Activated naive CD4-positive, alpha-beta T cell treated with anti-CD3 and anti-CD28 coated beads for 36 hours (primary cell): ENCODE measurements around the gene KLHL10. TPM values are rescaled to one million over a fixed set of nuclear protein-coding genes. Genes with fewer than 3 reads are reported as not detected.
"Not testable (repeated sequence)": the region's sequence is repeated elsewhere in the genome, so short reads cannot be mapped to it uniquely, and the experiment has no call there.

Source experiments
- CTCF ChIA-PET: fragments of 350-600 bp; sonication (Branson Sonifier 250); formaldehyde crosslinking; loops from one replicate; lab custom pipeline; 2021; ENCODE audit warnings: antibody characterized with exemption; lab: Charles Lee
- DNase-seq: peaks from one replicate; pipeline ENCODE4 v3.0.0-alpha.2; 2020
- H3K27ac Mint-ChIP-seq: one replicate; pipeline ENCODE4 v1.8.0; 2021; ENCODE audit warnings: mild to moderate bottlenecking, mixed read lengths
- H3K27me3 Mint-ChIP-seq: one replicate; pipeline ENCODE4 v1.8.0; 2021; ENCODE audit warnings: low read depth, mixed read lengths
- H3K36me3 Mint-ChIP-seq: one replicate; pipeline ENCODE4 v1.8.0; 2021; ENCODE audit warnings: low read depth, mixed read lengths
- H3K4me1 Mint-ChIP-seq: one replicate; pipeline ENCODE4 v1.8.0; 2021; ENCODE audit warnings: low read depth, mixed read lengths
- H3K4me3 Mint-ChIP-seq: one replicate; pipeline ENCODE4 v1.8.0; 2021; ENCODE audit warnings: mild to moderate bottlenecking, moderate library complexity, mixed read lengths
- H3K9me3 Mint-ChIP-seq: one replicate; pipeline ENCODE4 v1.8.0; 2021; ENCODE audit warnings: mixed read lengths
- intact Hi-C: fragments of 100-400 bp; cut with micrococcal nuclease; formaldehyde crosslinking; loops from one replicate; pipeline ENCODE4 v1.15.1; 2023
- total RNA-seq, 2 experiments: library from RNA; stranded (reverse); gene quantifications; one replicate each; pipeline ENCODE4 v1.2.3, GENCODE V29; 2021

Gene KLHL10
- total RNA-seq, 2 experiments from 2014 or later: not detected

GRCh38 chr17:41839448-41839847 is 1.8 kb downstream of the KLHL10 start:
- H3K4me3 Mint-ChIP-seq, DNase-seq, intact Hi-C loops, H3K36me3 Mint-ChIP-seq, H3K9me3 Mint-ChIP-seq, H3K27me3 Mint-ChIP-seq, H3K27ac Mint-ChIP-seq: not testable (repeated sequence)
- CTCF ChIA-PET: interaction anchor here (0.9 kb wide), 1 partner anchor 26 kb away, joined by 3 read pairs; no protein-coding TSS in a partner anchor
- H3K4me1 Mint-ChIP-seq: peaks cover 16% of the 10 kb centered on the region

DNA sequence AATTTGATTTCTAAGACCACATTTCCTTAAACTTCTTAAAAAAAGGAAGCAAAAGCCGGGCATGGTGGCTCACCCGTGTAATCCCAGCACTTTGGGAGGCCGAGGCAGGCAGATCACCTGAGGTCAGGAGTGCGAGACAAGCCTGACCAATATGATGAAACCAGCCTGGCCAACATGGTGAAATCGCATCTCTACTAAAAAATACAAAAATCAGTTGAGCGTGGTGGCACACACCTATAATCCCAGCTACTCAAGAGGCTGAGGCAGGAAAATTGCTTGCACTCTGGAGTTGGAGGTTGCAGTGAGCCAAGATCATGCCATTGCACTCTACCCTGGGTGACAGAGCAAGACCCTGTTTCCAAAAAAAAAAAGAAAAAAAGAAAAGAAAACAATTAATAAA is 3.2 kb downstream of the KLHL10 start:
- H3K27ac Mint-ChIP-seq, H3K4me3 Mint-ChIP-seq, H3K27me3 Mint-ChIP-seq, H3K9me3 Mint-ChIP-seq, H3K4me1 Mint-ChIP-seq, intact Hi-C loops, H3K36me3 Mint-ChIP-seq, CTCF ChIA-PET, DNase-seq: not testable (repeated sequence)

- DNase-seq: no peak
- Mint-ChIP-seq H3K27me3 (no peaks in the 10 kb centered on the region), H3K4me1 (peaks cover 3% of the 10 kb centered on the region), H3K27ac (no peak overlapping the region), H3K4me3 (no peak overlapping the region), H3K9me3 (no peaks in the 10 kb centered on the region), H3K36me3 (peaks cover 2% of the 10 kb centered on the region)
- intact Hi-C loops: no loop called here
- CTCF ChIA-PET: no interaction called here
These were observed 7.3 kb downstream of the KLHL10 start for GRCh38 chr17:41844971-41845370.

DNA sequence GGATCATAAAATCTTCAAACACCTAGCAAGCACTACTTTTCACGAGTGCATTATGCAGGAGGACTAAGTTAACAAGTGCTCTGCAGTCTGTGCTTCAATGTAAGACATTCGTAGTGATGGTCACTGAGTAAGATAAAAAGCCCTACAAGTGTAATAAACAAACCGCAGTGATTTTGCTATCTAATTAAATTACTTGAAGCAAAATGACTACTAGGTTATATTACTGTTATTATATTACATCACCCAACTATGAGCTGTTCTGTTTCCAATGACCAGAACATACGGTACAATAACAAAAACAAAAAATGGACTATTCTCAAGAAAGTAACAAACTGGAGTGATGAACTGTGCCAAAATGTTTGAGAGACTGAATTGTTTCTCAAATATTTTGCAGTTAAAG is 11.2 kb downstream of the KLHL10 start:
- DNase-seq: no peak
- CTCF ChIA-PET: interaction anchor here (1.6 kb wide), 1 partner anchor 47 kb away, joined by 7 read pairs; no protein-coding TSS in a partner anchor
- Mint-ChIP-seq H3K27me3 (no peaks in the 10 kb centered on the region), H3K4me1 (peaks cover 25% of the 10 kb centered on the region), H3K9me3 (no peaks in the 10 kb centered on the region), H3K36me3 (peaks cover 10% of the 10 kb centered on the region), H3K4me3 (no peak overlapping the region), H3K27ac (no peak overlapping the region)
- intact Hi-C loops: no loop called here

GRCh38 chr17:41849251-41849990 is 11.8 kb downstream of the KLHL10 start:
- intact Hi-C loops: no loop called here
- no peaks in the 10 kb centered on the region for H3K27me3 Mint-ChIP-seq
- H3K4me3 Mint-ChIP-seq: no peak overlapping the region
- H3K9me3 Mint-ChIP-seq: no peaks in the 10 kb centered on the region
- H3K36me3 Mint-ChIP-seq: peaks cover 15% of the 10 kb centered on the region
- no peak overlapping the region for H3K27ac Mint-ChIP-seq
- H3K4me1 Mint-ChIP-seq: peaks cover 28% of the 10 kb centered on the region
- CTCF ChIA-PET: interaction anchor here (0.7 to 1.6 kb wide), 2 partner anchors 15 to 48 kb away, joined by 4 to 7 read pairs; no protein-coding TSS in a partner anchor
- DNase-seq: no peak

DNA sequence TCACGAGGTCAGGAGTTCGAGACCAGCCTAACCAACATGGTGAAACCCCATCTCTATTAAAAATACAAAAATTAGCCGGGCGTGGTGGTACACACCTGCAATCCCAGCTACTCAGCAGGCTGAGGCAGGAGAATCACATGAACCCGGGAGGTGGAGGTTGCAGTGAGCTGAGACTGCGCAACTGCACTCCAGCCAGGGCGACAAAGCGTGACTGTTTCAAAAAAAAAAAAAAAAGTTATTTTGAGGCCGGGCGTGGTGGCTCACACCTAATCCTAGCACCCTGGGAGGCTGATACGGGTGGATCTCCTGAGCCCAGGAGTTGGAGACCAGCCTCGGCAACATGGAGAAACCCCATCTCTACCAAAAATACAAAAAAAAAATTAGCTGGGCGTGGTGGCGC is 13.8 kb downstream of the KLHL10 start:
- H3K4me1 Mint-ChIP-seq: peaks cover 30% of the 10 kb centered on the region
- not testable (repeated sequence) for H3K9me3 Mint-ChIP-seq

GRCh38 chr17:41860254-41860931 is 22.8 kb downstream of the KLHL10 start:
- no peak for DNase-seq
- H3K27ac Mint-ChIP-seq: no peak overlapping the region
- CTCF ChIA-PET: no interaction called here
- peaks cover 2% of the 10 kb centered on the region for H3K36me3 Mint-ChIP-seq
- H3K9me3 Mint-ChIP-seq: no peaks in the 10 kb centered on the region
- no peaks in the 10 kb centered on the region for H3K27me3 Mint-ChIP-seq
- H3K4me1 Mint-ChIP-seq: peaks cover 21% of the 10 kb centered on the region
- intact Hi-C loops: loop anchor here (10.0 kb wide), 2 partner anchors 126 to 414 kb away; partner anchors contain the start of genes HAP1 and STAT5B
- no peak overlapping the region for H3K4me3 Mint-ChIP-seq

More for the DNA sequence above, 13.8 kb downstream of the KLHL10 start:
- DNase-seq, H3K4me3 Mint-ChIP-seq, intact Hi-C loops, H3K27me3 Mint-ChIP-seq, H3K27ac Mint-ChIP-seq: not testable (repeated sequence)
- CTCF ChIA-PET: interaction anchor here (0.6 to 1.4 kb wide), 5 partner anchors 13 to 156 kb away, joined by 3 to 5 read pairs (median 3); partner anchors contain the start of genes KLHL11 and P3H4
- H3K36me3 Mint-ChIP-seq: peaks cover 23% of the 10 kb centered on the region

DNA sequence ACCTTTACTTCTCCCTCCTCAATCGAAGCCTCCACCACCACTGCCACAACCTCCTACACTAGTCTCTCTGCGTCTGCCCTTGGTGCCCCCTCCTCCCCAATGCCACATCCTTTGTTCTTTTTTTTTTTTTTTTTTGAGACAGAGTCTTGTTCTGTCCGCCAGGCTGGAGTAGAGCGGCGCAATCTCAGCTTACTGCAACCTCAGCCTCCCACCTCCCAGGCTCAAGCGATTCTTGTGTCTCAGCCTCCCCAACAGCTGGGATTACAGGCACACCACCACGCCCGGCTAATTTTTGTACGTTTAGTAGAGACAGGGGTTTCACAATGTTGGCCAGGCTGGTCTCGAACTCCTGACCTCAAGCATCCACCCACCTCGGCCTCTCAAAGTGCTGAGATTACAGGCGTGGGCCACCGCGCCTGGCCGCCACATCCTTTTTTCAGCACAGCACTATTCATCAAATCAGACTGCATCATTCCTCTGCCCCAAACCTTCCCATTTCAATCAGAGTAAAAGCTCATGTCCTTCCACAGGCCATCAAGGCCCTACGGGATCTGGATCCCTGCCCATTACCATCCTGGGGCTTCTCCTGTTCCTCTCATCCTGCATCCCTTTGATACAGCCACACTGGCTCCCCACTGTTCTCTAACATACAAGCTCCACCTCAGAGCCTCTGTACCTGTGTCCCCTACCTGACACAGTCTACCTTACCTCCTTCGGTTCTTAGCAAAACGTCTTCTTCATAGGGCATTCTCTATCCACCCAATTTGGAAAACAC is 25.6 kb downstream of the KLHL10 start:
- Mint-ChIP-seq H3K4me3 (no peak overlapping the region), H3K4me1 (peaks cover 24% of the 10 kb centered on the region), H3K27ac (no peak overlapping the region), H3K36me3 (peaks cover 3% of the 10 kb centered on the region), H3K9me3 (no peaks in the 10 kb centered on the region), H3K27me3 (no peaks in the 10 kb centered on the region)
- intact Hi-C loops: loop anchor here (10.0 kb wide), 2 partner anchors 128 to 412 kb away; partner anchors contain the start of genes HAP1 and STAT5B
- peak; percentile 50 for DNase-seq
- CTCF ChIA-PET: interaction anchor here (2.6 kb wide), 1 partner anchor 52 kb away, joined by 10 read pairs; the partner anchor contains the start of gene P3H4

DNA sequence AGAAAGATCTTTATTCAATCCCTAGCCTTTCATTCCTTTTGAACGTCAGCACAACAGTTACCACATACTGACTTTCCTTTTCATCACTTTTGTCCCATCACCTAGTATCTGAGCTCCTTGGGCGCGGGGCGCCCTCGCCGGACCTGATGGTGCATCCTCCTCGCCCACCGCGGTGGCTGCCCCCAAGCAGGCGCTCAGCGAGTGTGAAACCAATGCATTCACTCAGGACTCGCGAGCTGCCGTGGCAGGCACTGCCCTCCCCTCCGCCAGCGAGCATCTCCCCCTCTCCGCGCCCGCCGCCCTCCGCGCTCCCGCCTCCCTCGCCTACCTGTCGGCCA is 26.8 kb downstream of the KLHL10 start:
- Mint-ChIP-seq H3K4me3 (no peak overlapping the region), H3K27me3 (no peaks in the 10 kb centered on the region), H3K9me3 (no peaks in the 10 kb centered on the region), H3K27ac (no peak overlapping the region), H3K36me3 (peaks cover 6% of the 10 kb centered on the region), H3K4me1 (peaks cover 34% of the 10 kb centered on the region)
- intact Hi-C loops: loop anchor here (2.0 to 10.0 kb wide), 5 partner anchors 28 to 410 kb away; partner anchors contain the start of genes CNP, HAP1, KLHL10 and NT5C3B
- CTCF ChIA-PET: interaction anchor here (0.6 to 2.6 kb wide), 4 partner anchors 13 to 53 kb away, joined by 3 to 10 read pairs (median 4); partner anchors contain the start of gene P3H4
- no peak for DNase-seq

DNA sequence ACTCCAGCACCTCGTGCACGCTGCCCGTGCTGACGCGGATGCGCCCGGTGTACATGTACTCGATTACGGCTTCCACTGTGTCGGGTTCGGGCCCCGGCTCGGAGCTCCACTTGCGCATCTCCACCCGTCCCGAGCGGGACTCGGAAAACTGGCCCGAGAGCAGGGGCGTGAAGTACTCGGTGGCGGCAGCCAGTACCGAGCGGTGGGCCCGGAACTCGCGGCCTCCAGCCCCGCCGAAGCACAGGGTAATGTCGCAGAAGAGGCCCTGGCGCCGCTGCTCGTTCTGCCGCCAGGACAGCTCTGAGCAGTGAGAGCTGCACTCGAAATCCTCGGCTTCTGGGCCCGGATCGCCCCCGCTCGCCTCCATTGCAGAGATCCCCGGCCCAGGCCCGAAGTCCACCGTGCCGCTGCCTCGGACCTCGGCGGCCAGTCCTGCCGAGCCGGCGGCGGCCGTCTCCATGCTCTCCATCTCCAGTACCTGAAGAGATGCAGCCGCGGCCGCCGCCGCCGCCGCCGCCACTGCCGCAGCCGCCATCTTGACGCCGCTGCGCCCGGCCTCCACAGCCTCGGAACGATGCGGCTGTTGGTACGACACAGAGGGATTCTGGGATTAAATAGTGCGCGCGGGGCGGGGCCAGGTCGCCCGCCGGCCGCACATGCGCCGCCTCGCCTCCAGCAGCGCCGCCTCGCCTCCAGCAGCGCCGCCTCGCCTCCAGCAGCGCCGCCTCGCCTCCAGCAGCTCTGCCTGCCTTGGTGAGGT is 27.4 kb downstream of the KLHL10 start, which contains the start of gene KLHL11:
Gene KLHL11 (minus strand): TSS at position 588 of the 760 bp plus-strand sequence. CDS start 53 bp downstream, at position 535.
- Mint-ChIP-seq H3K27ac (peak within 1 kb of the TSS; percentile 47), H3K4me3 (no peak within 1 kb of the TSS), H3K36me3 (peaks cover 6% of the 10 kb centered on the region), H3K27me3 (no peaks in the 10 kb centered on the region), H3K4me1 (peaks cover 29% of the 10 kb centered on the region), H3K9me3 (no peaks in the 10 kb centered on the region)
- peak; percentile 92 for DNase-seq
- intact Hi-C loops: loop anchor here (1.0 to 10.0 kb wide), 7 partner anchors 28 to 410 kb away; partner anchors contain the start of genes CNP, DNAJC7, HAP1 and KLHL10
- CTCF ChIA-PET: interaction anchor here (0.6 to 2.6 kb wide), 5 partner anchors 13 to 202 kb away, joined by 3 to 10 read pairs (median 3); partner anchors contain the start of gene P3H4

DNA sequence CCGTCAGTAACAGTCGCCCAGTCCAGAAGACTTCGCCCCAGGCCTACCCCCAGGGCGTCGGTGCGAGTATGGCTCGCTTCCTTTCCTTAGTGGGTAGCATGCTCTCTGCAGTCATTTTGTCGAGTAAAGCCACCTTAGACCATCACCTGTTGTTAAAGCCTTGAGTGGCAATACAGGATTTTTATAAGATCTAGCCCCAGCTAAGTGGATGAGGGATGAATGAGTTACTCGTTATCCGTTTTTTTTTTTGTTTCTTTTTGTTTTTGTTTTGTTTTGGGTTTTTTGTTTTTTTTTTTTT is 27.9 kb downstream of the KLHL10 start:
- H3K4me3 Mint-ChIP-seq: no peak overlapping the region
- CTCF ChIA-PET: interaction anchor here (1.0 to 2.6 kb wide), 3 partner anchors 26 to 202 kb away, joined by 3 to 10 read pairs (median 3); partner anchors contain the start of gene P3H4
- DNase-seq: no peak
- no peaks in the 10 kb centered on the region for H3K27me3 Mint-ChIP-seq
- H3K27ac Mint-ChIP-seq: peak overlapping the region; percentile 47
- intact Hi-C loops: loop anchor here (1.0 to 10.0 kb wide), 7 partner anchors 29 to 409 kb away; partner anchors contain the start of genes CNP, DNAJC7, HAP1 and KLHL10
- no peaks in the 10 kb centered on the region for H3K9me3 Mint-ChIP-seq
- peaks cover 25% of the 10 kb centered on the region for H3K4me1 Mint-ChIP-seq
- H3K36me3 Mint-ChIP-seq: peaks cover 9% of the 10 kb centered on the region
